ENCODE measurements around the gene YDJC.
"Not testable (repeated sequence)": the region's sequence is repeated elsewhere in the genome, so short reads cannot be mapped to it uniquely, and the experiment has no call there.

Gene YDJC

GRCh38 chr22:21582801-21583740, 46.8 kb downstream of the YDJC start:
- peaks cover 15% of the 10 kb centered on the region for H3K36me3 ChIP-seq (ENCODE audit: insufficient read depth, low read length)
- no peaks in the 10 kb centered on the region for H3K27me3 ChIP-seq (ENCODE audit: insufficient read depth, low read length)
- no peak overlapping the region for H3K4me3 ChIP-seq (ENCODE audit: low read length)
- H3K4me1 ChIP-seq (ENCODE audit: insufficient read depth, low read length) = no peaks in the 10 kb centered on the region
- no peaks in the 10 kb centered on the region for H3K9me3 ChIP-seq (ENCODE audit: low read length)
- no peak overlapping the region for H2AFZ ChIP-seq (ENCODE audit: low read depth, low read length)

GRCh38 chr22:21581009-21581713, 48.7 kb downstream of the YDJC start:
- H3K9me3 ChIP-seq (ENCODE audit: low read length); H2AFZ ChIP-seq (ENCODE audit: low read depth, low read length); H3K27me3 ChIP-seq (ENCODE audit: insufficient read depth, low read length); H3K4me3 ChIP-seq (ENCODE audit: low read length); H3K4me1 ChIP-seq (ENCODE audit: insufficient read depth, low read length): not testable (repeated sequence)
- peaks cover 15% of the 10 kb centered on the region for H3K36me3 ChIP-seq (ENCODE audit: insufficient read depth, low read length)

GRCh38 chr22:21580623-21581007, 49.2 kb downstream of the YDJC start:
- H2AFZ ChIP-seq (ENCODE audit: low read depth, low read length); H3K9me3 ChIP-seq (ENCODE audit: low read length); H3K27me3 ChIP-seq (ENCODE audit: insufficient read depth, low read length); H3K4me3 ChIP-seq (ENCODE audit: low read length); H3K4me1 ChIP-seq (ENCODE audit: insufficient read depth, low read length): not testable (repeated sequence)
- peaks cover 13% of the 10 kb centered on the region for H3K36me3 ChIP-seq (ENCODE audit: insufficient read depth, low read length)

- no peaks in the 10 kb centered on the region for H3K4me1 ChIP-seq (ENCODE audit: insufficient read depth, low read length)
- no peaks in the 10 kb centered on the region for H3K9me3 ChIP-seq (ENCODE audit: low read length)
- no peak overlapping the region for H2AFZ ChIP-seq (ENCODE audit: low read depth, low read length)
- H3K27me3 ChIP-seq (ENCODE audit: insufficient read depth, low read length) = no peaks in the 10 kb centered on the region
- peaks cover 7% of the 10 kb centered on the region for H3K36me3 ChIP-seq (ENCODE audit: insufficient read depth, low read length)
- no peak overlapping the region for H3K4me3 ChIP-seq (ENCODE audit: low read length)
Observed at GRCh38 chr22:21579474-21579851, 50.4 kb downstream of the YDJC start.

Data from neuron (in vitro differentiated cells).